ENCODE data around the gene PKNOX1. TPM values are rescaled to one million over a fixed set of nuclear protein-coding genes. Genes with fewer than 3 reads are reported as not detected.

Gene PKNOX1
- total RNA-seq, 6 experiments from 2014 or later, result 6.2 to 9.5 (median 7.4) TPM

- WGBS (ENCODE audit: insufficient coverage, low coverage, low lambda C conversion rate, missing lambda C conversion rate), result 86% methylated on average over 8 of the region's 8 CpGs
- H3K36me3 ChIP-seq, result peaks cover 0 to 38% (median 6%) of the 10 kb centered on the region in 4 donors
Measured at GRCh38 chr21:43023175-43023574, 48.8 kb downstream of the PKNOX1 start.

GRCh38 chr21:43024439-43025136 lies 50.2 kb downstream of the PKNOX1 start:
- ATAC-seq, result no peak
- Histone ChIP-seq H3K36me3 (peaks cover 0 to 49% (median 7%) of the 10 kb centered on the region in 4 donors), H3K27me3 (no peaks in the 10 kb centered on the region), H3K4me3 (no peak overlapping the region), H3K27ac (no peak overlapping the region), H3K9me3 (no peaks in the 10 kb centered on the region), H3K4me1 (no peaks in the 10 kb centered on the region)
- TF ChIP-seq CTCF (IDR thresholded peaks at IDR 0.05) (no peak), POLR2A (IDR thresholded peaks at IDR 0.05) (no peak)
- 85% methylated on average over 13 of the region's 17 CpGs for WGBS (ENCODE audit: insufficient coverage, low coverage, low lambda C conversion rate, missing lambda C conversion rate)
- intact Hi-C loops (cut with DNase I), result no loop called here
- no peak for DNase-seq

More at GRCh38 chr21:43023175-43023574, 48.8 kb downstream of the PKNOX1 start:
- ATAC-seq, result no peak
- Histone ChIP-seq H3K27me3 (no peaks in the 10 kb centered on the region), H3K4me1 (no peaks in the 10 kb centered on the region), H3K4me3 (no peak overlapping the region), H3K27ac (no peak overlapping the region), H3K9me3 (no peaks in the 10 kb centered on the region)
- DNase-seq, result no peak
- TF ChIP-seq CTCF (IDR thresholded peaks at IDR 0.05) (no peak), POLR2A (IDR thresholded peaks at IDR 0.05) (no peak)
- intact Hi-C loops (cut with DNase I), result no loop called here

- no peaks in the 10 kb centered on the region for H3K4me1 ChIP-seq
- no peaks in the 10 kb centered on the region for H3K27me3 ChIP-seq
- ATAC-seq, result no peak
- peaks cover 0 to 49% (median 12%) of the 10 kb centered on the region in 4 donors for H3K36me3 ChIP-seq
- intact Hi-C loops (cut with DNase I), result no loop called here
- no peak for DNase-seq
- WGBS (ENCODE audit: insufficient coverage, low coverage, low lambda C conversion rate, missing lambda C conversion rate), result 87% methylated on average over 6 of the region's 6 CpGs
- H3K27ac ChIP-seq, result no peak overlapping the region
- H3K9me3 ChIP-seq, result no peaks in the 10 kb centered on the region
- no peak for TF ChIP-seq POLR2A (IDR thresholded peaks at IDR 0.05)
- no peak for TF ChIP-seq CTCF (IDR thresholded peaks at IDR 0.05)
- H3K4me3 ChIP-seq, result no peak overlapping the region
Measured at GRCh38 chr21:43025636-43026180, 51.3 kb downstream of the PKNOX1 start.

GRCh38 chr21:43027846-43028731 lies 53.7 kb downstream of the PKNOX1 start:
- intact Hi-C loops (cut with DNase I), result no loop called here
- Histone ChIP-seq H3K4me3 (no peak overlapping the region), H3K36me3 (peaks cover 0 to 46% (median 17%) of the 10 kb centered on the region in 4 donors), H3K27ac (no peak overlapping the region), H3K4me1 (no peaks in the 10 kb centered on the region), H3K9me3 (no peaks in the 10 kb centered on the region), H3K27me3 (no peaks in the 10 kb centered on the region)
- WGBS (ENCODE audit: insufficient coverage, low coverage, low lambda C conversion rate, missing lambda C conversion rate), result 96% methylated on average over 15 of the region's 27 CpGs
- no peak for ATAC-seq
- no peak for DNase-seq
- TF ChIP-seq CTCF (IDR thresholded peaks at IDR 0.05), result no peak
- TF ChIP-seq POLR2A (IDR thresholded peaks at IDR 0.05), result no peak
